ENCODE results near the gene CEP128.

DNA sequence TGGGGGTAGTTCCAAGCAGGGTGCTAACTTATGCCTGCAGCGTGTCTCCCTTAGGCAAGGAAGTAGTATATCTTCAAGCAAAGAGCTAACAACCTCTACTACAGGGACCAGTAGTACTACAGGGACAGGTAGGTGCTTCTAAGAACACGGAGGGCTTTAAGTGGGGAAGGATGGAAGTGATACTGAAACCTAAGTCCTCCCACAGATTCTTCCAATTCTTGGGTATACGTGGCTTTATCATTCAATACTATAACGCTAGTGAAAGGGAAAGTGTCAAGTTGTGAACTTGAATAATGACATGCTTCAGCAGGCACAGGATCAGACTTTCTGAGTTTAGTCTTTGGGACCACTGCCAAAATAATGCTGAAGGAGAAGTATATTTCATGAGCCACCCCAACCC is 241.7 kb downstream of the CEP128 start:
- no peak for TF ChIP-seq POLR2A (IDR thresholded peaks at IDR 0.05)
- TF ChIP-seq, protein P1, sequence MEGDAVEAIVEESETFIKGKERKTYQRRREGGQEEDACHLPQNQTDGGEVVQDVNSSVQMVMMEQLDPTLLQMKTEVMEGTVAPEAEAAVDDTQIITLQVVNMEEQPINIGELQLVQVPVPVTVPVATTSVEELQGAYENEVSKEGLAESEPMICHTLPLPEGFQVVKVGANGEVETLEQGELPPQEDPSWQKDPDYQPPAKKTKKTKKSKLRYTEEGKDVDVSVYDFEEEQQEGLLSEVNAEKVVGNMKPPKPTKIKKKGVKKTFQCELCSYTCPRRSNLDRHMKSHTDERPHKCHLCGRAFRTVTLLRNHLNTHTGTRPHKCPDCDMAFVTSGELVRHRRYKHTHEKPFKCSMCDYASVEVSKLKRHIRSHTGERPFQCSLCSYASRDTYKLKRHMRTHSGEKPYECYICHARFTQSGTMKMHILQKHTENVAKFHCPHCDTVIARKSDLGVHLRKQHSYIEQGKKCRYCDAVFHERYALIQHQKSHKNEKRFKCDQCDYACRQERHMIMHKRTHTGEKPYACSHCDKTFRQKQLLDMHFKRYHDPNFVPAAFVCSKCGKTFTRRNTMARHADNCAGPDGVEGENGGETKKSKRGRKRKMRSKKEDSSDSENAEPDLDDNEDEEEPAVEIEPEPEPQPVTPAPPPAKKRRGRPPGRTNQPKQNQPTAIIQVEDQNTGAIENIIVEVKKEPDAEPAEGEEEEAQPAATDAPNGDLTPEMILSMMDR (IDR thresholded peaks at IDR 0.05) = no peak

Data from thyroid gland (tissue), 4 donors.